Measurements from ENCODE around the gene TMEFF2.

TMEFF2 gene

DNA sequence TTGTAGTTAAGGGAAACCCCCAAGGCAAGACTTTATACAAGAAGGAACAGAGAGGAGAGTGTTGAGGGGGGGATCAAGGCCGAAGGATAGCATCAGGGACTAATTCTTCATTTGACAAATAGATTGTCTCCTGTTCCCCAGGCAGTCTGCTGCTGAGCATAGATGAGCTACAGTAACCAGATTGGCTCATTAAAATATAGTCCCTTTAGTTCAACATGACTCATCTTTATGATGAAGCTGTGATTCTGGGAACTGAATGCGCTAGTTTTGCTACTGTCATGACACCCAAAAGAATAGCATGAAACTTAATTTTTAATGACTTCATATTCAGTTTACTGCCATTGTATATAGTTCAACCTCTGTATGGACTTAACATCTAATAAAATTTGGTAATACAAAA, 35.5 kb downstream of the TMEFF2 start:
- H3K27ac ChIP-seq (ENCODE audit: insufficient read depth in 1 of 2, low read depth in 1 of 2, low read length in 2 of 2, poor library complexity in 1 of 2, severe bottlenecking in 2 of 2) = no peak overlapping the region
- ChIA-PET POLR2A (no interaction called here), CTCF (interaction anchor here (1.3 to 10.6 kb wide), 2 partner anchors 341 to 347 kb away, joined by 3 to 195 read pairs; no protein-coding TSS in a partner anchor)
- H3K4me1 ChIP-seq (ENCODE audit: control extremely low read depth in 1 of 4, control insufficient read depth in 4 of 4, insufficient read depth in 4 of 4, low read length in 3 of 4) = peaks cover 0 to 19% (median 9%) of the 10 kb centered on the region in 4 experiments
- H3K36me3 ChIP-seq (ENCODE audit: control insufficient read depth in 4 of 4, insufficient read depth in 4 of 4, low read length in 3 of 4) = no peaks in the 10 kb centered on the region
- WGBS (ENCODE audit: insufficient coverage) = 100% methylated on average over 1 of the region's 2 CpGs
- no peaks in the 10 kb centered on the region for H3K27me3 ChIP-seq (replicated peaks in 2 of 5; ENCODE audit: control insufficient read depth in 4 of 5, insufficient read depth in 5 of 5, low read length in 4 of 5)
- DNase-seq = no peak
- no peaks in the 10 kb centered on the region for H3K9me3 ChIP-seq (ENCODE audit: control extremely low read depth in 1 of 5, control insufficient read depth in 4 of 5, insufficient read depth in 2 of 5, low read depth in 1 of 5, low read length in 4 of 5)
- H3K4me3 ChIP-seq (ENCODE audit: control insufficient read depth in 1 of 7, extremely low read depth in 1 of 7, insufficient read depth in 4 of 7, low read depth in 2 of 7, low read length in 6 of 7) = no peak overlapping the region

DNA sequence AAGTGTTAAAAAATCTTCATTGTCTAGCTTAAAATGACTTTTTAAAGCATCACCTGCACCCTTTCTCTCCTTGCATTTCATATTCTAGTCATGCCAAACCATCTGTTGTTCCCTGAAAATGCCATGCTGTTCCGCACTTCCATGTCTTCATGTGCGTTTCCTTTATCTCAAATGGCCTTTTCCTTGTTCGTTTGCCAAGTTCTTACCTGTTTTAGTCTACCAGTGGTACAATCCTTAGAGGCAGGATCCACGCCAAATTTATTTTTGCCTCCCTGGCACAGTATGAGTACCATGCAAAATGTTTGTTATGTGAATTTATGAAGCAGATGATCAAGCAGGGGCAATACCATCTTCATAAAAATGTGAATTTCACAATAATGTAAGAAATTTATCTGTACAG, 37.0 kb downstream of the TMEFF2 start:
- H3K27me3 ChIP-seq (replicated peaks in 2 of 5; ENCODE audit: control insufficient read depth in 4 of 5, insufficient read depth in 5 of 5, low read length in 4 of 5) = no peaks in the 10 kb centered on the region
- H3K9me3 ChIP-seq (ENCODE audit: control extremely low read depth in 1 of 5, control insufficient read depth in 4 of 5, insufficient read depth in 2 of 5, low read depth in 1 of 5, low read length in 4 of 5) = no peaks in the 10 kb centered on the region
- H3K36me3 ChIP-seq (ENCODE audit: control insufficient read depth in 4 of 4, insufficient read depth in 4 of 4, low read length in 3 of 4) = no peaks in the 10 kb centered on the region
- H3K4me1 ChIP-seq (ENCODE audit: control extremely low read depth in 1 of 4, control insufficient read depth in 4 of 4, insufficient read depth in 4 of 4, low read length in 3 of 4) = peaks cover 0 to 19% (median 9%) of the 10 kb centered on the region in 4 experiments
- no peak overlapping the region for H3K27ac ChIP-seq (ENCODE audit: insufficient read depth in 1 of 2, low read depth in 1 of 2, low read length in 2 of 2, poor library complexity in 1 of 2, severe bottlenecking in 2 of 2)
- DNase-seq = no peak
- CTCF ChIA-PET = interaction anchor here (1.1 to 10.6 kb wide), 2 partner anchors 14 to 346 kb away, joined by 3 to 195 read pairs; no protein-coding TSS in a partner anchor
- 97% methylated on average over 3 of the region's 4 CpGs for WGBS (ENCODE audit: insufficient coverage)
- no peak overlapping the region for H3K4me3 ChIP-seq (ENCODE audit: control insufficient read depth in 1 of 7, extremely low read depth in 1 of 7, insufficient read depth in 4 of 7, low read depth in 2 of 7, low read length in 6 of 7)
- POLR2A ChIA-PET = no interaction called here

DNA sequence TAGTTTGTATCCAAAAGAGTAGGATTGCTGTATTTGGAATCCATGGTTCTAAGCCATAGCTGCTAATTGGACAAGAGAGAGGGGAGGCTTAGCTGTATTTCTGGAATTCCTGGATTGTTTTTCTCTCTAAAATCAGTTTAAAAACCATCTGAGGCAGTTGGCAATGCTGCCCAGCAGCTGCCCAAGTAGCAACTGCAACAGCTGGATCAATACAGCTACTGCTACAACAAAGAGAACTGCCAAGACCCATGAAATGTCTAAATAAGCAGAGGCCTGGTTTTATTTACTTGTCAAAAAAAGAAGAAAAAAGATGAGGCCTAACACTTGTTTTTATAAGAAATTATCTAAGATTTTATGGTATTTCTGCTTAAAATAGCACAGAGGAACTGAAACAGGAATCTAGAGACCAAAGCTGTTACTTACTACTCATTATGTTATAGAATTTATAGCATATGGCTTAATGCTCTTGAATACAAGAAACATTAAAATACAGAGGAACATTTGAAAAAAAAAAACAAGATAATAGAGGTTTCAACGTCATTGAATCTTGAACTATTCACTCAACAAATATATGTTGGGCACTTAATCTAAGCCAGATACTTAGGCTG, 39.1 kb downstream of the TMEFF2 start:
- POLR2A ChIA-PET = no interaction called here
- Histone ChIP-seq H3K4me3 (ENCODE audit: control insufficient read depth in 1 of 7, extremely low read depth in 1 of 7, insufficient read depth in 4 of 7, low read depth in 2 of 7, low read length in 6 of 7) (no peak overlapping the region), H3K36me3 (ENCODE audit: control insufficient read depth in 4 of 4, insufficient read depth in 4 of 4, low read length in 3 of 4) (no peaks in the 10 kb centered on the region), H3K4me1 (ENCODE audit: control extremely low read depth in 1 of 4, control insufficient read depth in 4 of 4, insufficient read depth in 4 of 4, low read length in 3 of 4) (peaks cover 0 to 7% (median 0%) of the 10 kb centered on the region in 4 experiments), H3K27me3 (replicated peaks in 2 of 5; ENCODE audit: control insufficient read depth in 4 of 5, insufficient read depth in 5 of 5, low read length in 4 of 5) (no peaks in the 10 kb centered on the region), H3K9me3 (ENCODE audit: control extremely low read depth in 1 of 5, control insufficient read depth in 4 of 5, insufficient read depth in 2 of 5, low read depth in 1 of 5, low read length in 4 of 5) (no peaks in the 10 kb centered on the region), H3K27ac (ENCODE audit: insufficient read depth in 1 of 2, low read depth in 1 of 2, low read length in 2 of 2, poor library complexity in 1 of 2, severe bottlenecking in 2 of 2) (no peak overlapping the region)
- DNase-seq = no peak
- CTCF ChIA-PET = interaction anchor here (0.9 to 10.6 kb wide), 3 partner anchors 309 to 601 kb away, joined by 3 to 195 read pairs (median 3); partner anchors contain the start of gene CAVIN2
- no CpG with 5 or more reads among the region's 1 CpG for WGBS (ENCODE audit: insufficient coverage)

DNA sequence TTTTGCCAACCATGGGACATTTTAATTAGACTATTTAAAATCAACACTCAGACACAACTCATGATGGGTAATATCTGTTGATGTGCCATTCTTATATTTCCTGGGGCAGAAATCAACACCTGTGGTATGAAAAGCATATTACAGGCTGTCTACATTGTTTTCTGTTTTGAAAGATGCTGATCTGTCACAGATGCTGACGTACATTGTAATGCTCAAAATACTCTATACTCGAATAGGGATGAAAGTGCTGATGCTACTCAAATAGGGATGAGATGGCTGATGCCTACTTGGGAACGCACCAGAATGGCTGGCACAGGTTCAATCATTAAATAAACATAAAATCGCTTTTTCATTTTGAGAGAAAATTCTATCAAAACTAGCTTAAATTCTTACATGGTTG, 41.2 kb downstream of the TMEFF2 start:
- CTCF ChIA-PET = interaction anchor here (1.9 to 10.6 kb wide), 2 partner anchors 10 to 342 kb away, joined by 6 to 195 read pairs; no protein-coding TSS in a partner anchor
- H3K4me3 ChIP-seq (ENCODE audit: control insufficient read depth in 1 of 7, extremely low read depth in 1 of 7, insufficient read depth in 4 of 7, low read depth in 2 of 7, low read length in 6 of 7) = no peak overlapping the region
- H3K9me3 ChIP-seq (ENCODE audit: control extremely low read depth in 1 of 5, control insufficient read depth in 4 of 5, insufficient read depth in 2 of 5, low read depth in 1 of 5, low read length in 4 of 5) = no peaks in the 10 kb centered on the region
- H3K27ac ChIP-seq (ENCODE audit: insufficient read depth in 1 of 2, low read depth in 1 of 2, low read length in 2 of 2, poor library complexity in 1 of 2, severe bottlenecking in 2 of 2) = no peak overlapping the region
- H3K4me1 ChIP-seq (ENCODE audit: control extremely low read depth in 1 of 4, control insufficient read depth in 4 of 4, insufficient read depth in 4 of 4, low read length in 3 of 4) = peaks cover 0 to 12% (median 0%) of the 10 kb centered on the region in 4 experiments
- no peaks in the 10 kb centered on the region for H3K27me3 ChIP-seq (replicated peaks in 2 of 5; ENCODE audit: control insufficient read depth in 4 of 5, insufficient read depth in 5 of 5, low read length in 4 of 5)
- H3K36me3 ChIP-seq (ENCODE audit: control insufficient read depth in 4 of 4, insufficient read depth in 4 of 4, low read length in 3 of 4) = no peaks in the 10 kb centered on the region
- POLR2A ChIA-PET = no interaction called here
- DNase-seq = no peak
- 100% methylated on average over 2 of the region's 4 CpGs for WGBS (ENCODE audit: insufficient coverage)

DNA sequence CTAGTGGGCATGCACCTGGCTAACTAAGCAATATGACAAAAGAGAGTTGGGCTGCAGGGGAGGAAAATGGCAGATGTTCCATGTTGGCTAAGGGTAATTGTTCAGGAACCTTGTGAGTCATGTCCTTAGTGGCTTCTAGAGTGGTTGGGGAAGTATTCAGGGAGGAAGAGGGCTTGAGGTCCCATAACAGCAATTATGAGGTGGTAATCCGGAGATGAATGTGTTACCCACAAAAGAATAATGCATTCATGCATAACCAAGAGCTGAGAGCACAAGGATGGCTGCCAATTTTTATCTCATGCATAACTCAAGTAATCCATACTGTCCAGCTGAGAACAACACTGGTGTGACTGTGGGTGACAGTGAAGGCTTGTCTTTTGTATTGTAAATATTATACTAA, 42.9 kb downstream of the TMEFF2 start:
- peak in 1 of 3 donors; percentile 8 for DNase-seq
- Histone ChIP-seq H3K27me3 (replicated peaks in 2 of 5; ENCODE audit: control insufficient read depth in 4 of 5, insufficient read depth in 5 of 5, low read length in 4 of 5) (no peaks in the 10 kb centered on the region), H3K9me3 (ENCODE audit: control extremely low read depth in 1 of 5, control insufficient read depth in 4 of 5, insufficient read depth in 2 of 5, low read depth in 1 of 5, low read length in 4 of 5) (no peaks in the 10 kb centered on the region), H3K36me3 (ENCODE audit: control insufficient read depth in 4 of 4, insufficient read depth in 4 of 4, low read length in 3 of 4) (no peaks in the 10 kb centered on the region), H3K4me3 (ENCODE audit: control insufficient read depth in 1 of 7, extremely low read depth in 1 of 7, insufficient read depth in 4 of 7, low read depth in 2 of 7, low read length in 6 of 7) (no peak overlapping the region), H3K27ac (ENCODE audit: insufficient read depth in 1 of 2, low read depth in 1 of 2, low read length in 2 of 2, poor library complexity in 1 of 2, severe bottlenecking in 2 of 2) (no peak overlapping the region), H3K4me1 (ENCODE audit: control extremely low read depth in 1 of 4, control insufficient read depth in 4 of 4, insufficient read depth in 4 of 4, low read length in 3 of 4) (peaks cover 0 to 15% (median 0%) of the 10 kb centered on the region in 4 experiments)
- no CpG with 5 or more reads among the region's 1 CpG for WGBS (ENCODE audit: insufficient coverage)
- CTCF ChIA-PET = no interaction called here
- POLR2A ChIA-PET = no interaction called here

DNA sequence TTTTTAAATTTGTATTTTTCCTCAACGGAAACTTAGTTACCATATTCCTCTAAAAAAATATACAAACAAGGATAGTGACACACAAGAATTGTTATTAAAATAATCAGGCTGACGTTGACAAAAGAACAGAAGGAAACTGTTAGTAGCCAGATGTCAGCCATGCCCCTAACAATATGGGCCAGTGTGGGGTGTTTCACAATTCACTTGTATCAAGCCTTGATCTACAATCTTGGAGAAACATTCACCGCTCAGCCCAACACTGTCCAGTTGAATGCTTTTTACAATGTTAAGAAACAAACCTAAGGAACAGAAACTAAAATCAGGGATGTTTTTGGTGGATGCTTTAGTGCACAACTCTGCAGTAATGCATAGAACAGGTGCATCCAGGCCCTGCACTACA, 44.6 kb downstream of the TMEFF2 start:
- CTCF ChIA-PET = no interaction called here
- no peak for DNase-seq
- no peak overlapping the region for H3K4me3 ChIP-seq (ENCODE audit: control insufficient read depth in 1 of 7, extremely low read depth in 1 of 7, insufficient read depth in 4 of 7, low read depth in 2 of 7, low read length in 6 of 7)
- no peaks in the 10 kb centered on the region for H3K27me3 ChIP-seq (replicated peaks in 2 of 5; ENCODE audit: control insufficient read depth in 4 of 5, insufficient read depth in 5 of 5, low read length in 4 of 5)
- H3K9me3 ChIP-seq (ENCODE audit: control extremely low read depth in 1 of 5, control insufficient read depth in 4 of 5, insufficient read depth in 2 of 5, low read depth in 1 of 5, low read length in 4 of 5) = no peaks in the 10 kb centered on the region
- H3K36me3 ChIP-seq (ENCODE audit: control insufficient read depth in 4 of 4, insufficient read depth in 4 of 4, low read length in 3 of 4) = no peaks in the 10 kb centered on the region
- 100% methylated on average over 1 of the region's 3 CpGs for WGBS (ENCODE audit: insufficient coverage)
- H3K27ac ChIP-seq (ENCODE audit: insufficient read depth in 1 of 2, low read depth in 1 of 2, low read length in 2 of 2, poor library complexity in 1 of 2, severe bottlenecking in 2 of 2) = no peak overlapping the region
- POLR2A ChIA-PET = no interaction called here
- H3K4me1 ChIP-seq (ENCODE audit: control extremely low read depth in 1 of 4, control insufficient read depth in 4 of 4, insufficient read depth in 4 of 4, low read length in 3 of 4) = peaks cover 0 to 15% (median 0%) of the 10 kb centered on the region in 4 experiments

DNA sequence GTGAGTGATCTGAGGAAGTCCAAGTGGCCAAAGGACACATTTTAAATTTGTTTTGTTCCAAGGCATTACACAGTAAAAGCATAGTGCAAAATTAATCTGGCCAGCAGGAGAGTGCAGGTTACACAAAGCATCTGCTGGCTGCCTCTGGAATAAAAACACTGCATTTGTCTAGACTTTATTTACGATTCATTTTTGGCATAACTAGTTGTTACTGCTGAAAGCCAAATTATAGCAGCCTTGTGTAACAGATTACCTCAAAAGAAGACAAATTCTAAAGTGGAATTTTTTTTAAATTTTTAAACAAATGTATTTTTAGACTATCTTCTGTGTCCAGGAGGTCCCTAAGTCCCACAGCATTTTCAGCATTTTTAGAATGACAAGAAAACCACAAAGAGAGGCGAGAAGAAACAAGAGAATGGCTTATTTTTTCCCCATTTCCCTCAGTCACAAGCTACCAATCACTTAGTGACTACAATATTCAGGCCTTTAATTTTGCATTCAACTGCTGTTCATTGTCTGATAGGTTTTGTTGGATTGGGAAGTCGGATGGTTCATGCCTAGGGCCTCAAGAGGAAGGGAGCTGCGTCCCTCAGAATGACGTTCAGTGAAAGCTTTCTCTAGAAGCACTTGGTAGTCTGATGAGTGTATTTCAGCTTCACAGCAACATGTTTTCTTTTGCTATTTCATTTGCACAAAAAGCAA, 46.0 kb downstream of the TMEFF2 start:
- 49% methylated on average over 3 of the region's 5 CpGs for WGBS (ENCODE audit: insufficient coverage)
- no peak overlapping the region for H3K27ac ChIP-seq (ENCODE audit: insufficient read depth in 1 of 2, low read depth in 1 of 2, low read length in 2 of 2, poor library complexity in 1 of 2, severe bottlenecking in 2 of 2)
- CTCF ChIA-PET = interaction anchor here (0.9 kb wide), 1 partner anchor 171 kb away, joined by 3 read pairs; no protein-coding TSS in a partner anchor

More for the DNA sequence above, 46.0 kb downstream of the TMEFF2 start:
- no peaks in the 10 kb centered on the region for H3K36me3 ChIP-seq (ENCODE audit: control insufficient read depth in 4 of 4, insufficient read depth in 4 of 4, low read length in 3 of 4)
- peak in 1 of 3 donors; percentile 15 for DNase-seq
- no peaks in the 10 kb centered on the region for H3K27me3 ChIP-seq (replicated peaks in 2 of 5; ENCODE audit: control insufficient read depth in 4 of 5, insufficient read depth in 5 of 5, low read length in 4 of 5)
- no peaks in the 10 kb centered on the region for H3K9me3 ChIP-seq (ENCODE audit: control extremely low read depth in 1 of 5, control insufficient read depth in 4 of 5, insufficient read depth in 2 of 5, low read depth in 1 of 5, low read length in 4 of 5)
- peaks cover 0 to 13% (median 0%) of the 10 kb centered on the region in 4 experiments for H3K4me1 ChIP-seq (ENCODE audit: control extremely low read depth in 1 of 4, control insufficient read depth in 4 of 4, insufficient read depth in 4 of 4, low read length in 3 of 4)
- H3K4me3 ChIP-seq (ENCODE audit: control insufficient read depth in 1 of 7, extremely low read depth in 1 of 7, insufficient read depth in 4 of 7, low read depth in 2 of 7, low read length in 6 of 7) = no peak overlapping the region
- POLR2A ChIA-PET = interaction anchor here (0.6 kb wide), 1 partner anchor 67 kb away, joined by 3 read pairs; no protein-coding TSS in a partner anchor

Measured in common myeloid progenitor, CD34-positive (primary cell).